Stimulated activated CD8-positive, alpha-beta memory T cell treated with anti-CD3 and anti-CD28 coated beads, Interleukin-4, amount 100 ng/mL, for 48 hours (primary cell): ENCODE results near the gene MYOF.
"Not testable (repeated sequence)": the region's sequence is repeated elsewhere in the genome, so short reads cannot be mapped to it uniquely, and the experiment has no call there.

Experiments used
- DNase-seq: peaks from one replicate; pipeline ENCODE4 v3.0.0-alpha.2; 2020

Gene MYOF

GRCh38 chr10:93451244-93451947 lies 30.7 kb downstream of the MYOF start:
- DNase-seq = no peak

GRCh38 chr10:93447970-93448369 lies 34.2 kb downstream of the MYOF start:
- no peak for DNase-seq

GRCh38 chr10:93447019-93447418 lies 35.1 kb downstream of the MYOF start:
- no peak for DNase-seq

GRCh38 chr10:93445978-93446720 lies 36.0 kb downstream of the MYOF start:
- no peak for DNase-seq

- DNase-seq = no peak
Observed at GRCh38 chr10:93445097-93445960, 36.8 kb downstream of the MYOF start.

GRCh38 chr10:93443481-93443880 lies 38.7 kb downstream of the MYOF start:
- no peak for DNase-seq

GRCh38 chr10:93442721-93443120 lies 39.4 kb downstream of the MYOF start:
- DNase-seq = not testable (repeated sequence)

GRCh38 chr10:93440591-93441091 lies 41.5 kb downstream of the MYOF start:
- DNase-seq = no peak

- DNase-seq = no peak
Observed at GRCh38 chr10:93438613-93439253, 43.4 kb downstream of the MYOF start.

- no peak for DNase-seq
Observed at GRCh38 chr10:93437946-93438612, 44.1 kb downstream of the MYOF start.

GRCh38 chr10:93437086-93437945 lies 44.8 kb downstream of the MYOF start:
- no peak for DNase-seq

- DNase-seq = no peak
Observed at GRCh38 chr10:93436591-93437085, 45.5 kb downstream of the MYOF start.

- no peak for DNase-seq
Observed at GRCh38 chr10:93435621-93436397, 46.3 kb downstream of the MYOF start.

GRCh38 chr10:93434991-93435491 lies 47.1 kb downstream of the MYOF start:
- DNase-seq = no peak

- DNase-seq = no peak
Observed at GRCh38 chr10:93431361-93431760, 50.8 kb downstream of the MYOF start.

GRCh38 chr10:93425861-93426260 lies 56.3 kb downstream of the MYOF start:
- no peak for DNase-seq

GRCh38 chr10:93422118-93422517 lies 60.0 kb downstream of the MYOF start:
- DNase-seq = no peak

GRCh38 chr10:93420944-93421825 lies 60.9 kb downstream of the MYOF start:
- DNase-seq = no peak

- DNase-seq = no peak
Observed at GRCh38 chr10:93420091-93420490, 62.0 kb downstream of the MYOF start.
